NOMO-1 treated with dmso at 0.1 percent for 144 hours (cell line): Measurements from ENCODE around the gene COPE.

Source experiments
- DNase-seq: peaks from one replicate; lab custom pipeline; 2025; ENCODE audit not compliant: unreplicated experiment; lab: John Stamatoyannopoulos, UW

The COPE gene

GRCh38 chr19:18853755-18854427 is 65.3 kb downstream of the COPE start:
- DNase-seq, result no peak

DNA sequence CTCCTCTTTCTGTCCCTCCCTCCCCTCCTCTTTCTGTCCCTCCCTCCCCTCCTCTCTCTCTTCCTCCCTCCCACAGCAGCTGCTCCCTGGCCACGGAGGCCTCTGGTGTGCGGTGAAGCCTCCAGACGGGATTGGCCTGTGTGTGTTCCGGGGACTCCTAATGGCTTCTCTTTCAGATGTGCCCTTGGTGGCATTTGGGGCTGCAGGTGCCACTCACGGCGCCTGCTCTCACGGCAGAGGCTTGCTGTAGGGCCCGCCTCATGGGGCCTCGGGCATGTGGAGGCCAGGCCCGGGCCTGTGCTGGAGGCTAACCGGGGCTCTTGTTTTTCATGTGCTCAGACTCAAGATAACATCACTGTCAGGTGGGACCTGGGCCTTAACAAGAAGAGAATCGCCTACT is 66.5 kb downstream of the COPE start:
- DNase-seq, result no peak

- DNase-seq, result no peak
Observed at GRCh38 chr19:18851673-18852325, 67.4 kb downstream of the COPE start.

GRCh38 chr19:18850471-18851375 is 68.5 kb downstream of the COPE start:
- DNase-seq, result no peak

DNA sequence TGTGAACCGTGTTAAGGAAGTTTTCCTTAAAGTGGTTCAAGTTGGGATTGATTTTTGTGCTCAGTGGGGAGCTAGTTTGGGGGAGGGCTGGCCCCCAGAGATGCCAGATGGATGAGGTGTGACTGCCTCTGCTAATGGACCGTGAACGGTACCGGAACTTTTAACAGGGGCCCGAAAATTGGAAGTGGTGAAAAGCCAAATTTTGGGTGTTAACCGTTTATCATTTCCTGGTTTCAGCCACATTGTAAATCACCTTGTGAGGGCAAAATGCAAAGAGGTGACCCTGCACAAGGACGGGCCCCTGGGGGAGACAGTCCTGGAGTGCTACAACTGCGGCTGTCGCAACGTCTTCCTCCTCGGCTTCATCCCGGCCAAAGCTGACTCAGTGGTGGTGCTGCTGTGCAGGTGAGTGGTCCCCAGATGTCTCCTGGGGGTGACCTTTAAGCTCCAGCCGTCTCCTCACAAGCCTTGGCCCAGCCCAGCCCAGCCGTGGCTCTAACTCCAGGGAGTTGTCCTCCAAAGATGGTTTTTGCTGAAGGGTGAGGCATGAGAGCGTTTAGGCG is 69.3 kb downstream of the COPE start:
- no peak for DNase-seq
